Left ventricle myocardium inferior (tissue), 1 donor: ENCODE results near the gene RFC2. TPM values are rescaled to one million over a fixed set of nuclear protein-coding genes. Genes with fewer than 3 reads are reported as not detected.
A peak's percentile ranks its signal among the peaks of the same experiment; 100 is the strongest.

ENCODE experiments used
- DNase-seq: peaks from one replicate; pipeline ENCODE4 v3.0.0-alpha.2; 2020
- H3K27ac ChIP-seq: fragments of 200-600 bp; replicated peaks from 2 replicates; pipeline ENCODE4 v1.8.0; 2021
- H3K27me3 ChIP-seq: fragments of 200-600 bp; 2 replicates; pipeline ENCODE4 v1.8.0; 2021; ENCODE audit warnings: low read depth
- H3K36me3 ChIP-seq: fragments of 200-600 bp; 2 replicates; pipeline ENCODE4 v1.8.0; 2021
- H3K4me1 ChIP-seq: fragments of 200-600 bp; 2 replicates; pipeline ENCODE4 v1.8.0; 2021
- H3K4me3 ChIP-seq: fragments of 200-600 bp; 2 replicates; pipeline ENCODE4 v1.8.0; 2021; ENCODE audit warnings: mild to moderate bottlenecking, moderate library complexity
- H3K9me3 ChIP-seq: fragments of 200-600 bp; replicated peaks from 2 replicates; pipeline ENCODE4 v1.8.0; 2021
- intact Hi-C: fragments of 100-400 bp; cut with micrococcal nuclease; formaldehyde crosslinking; loops from one replicate; pipeline ENCODE4 v1.11.0; 2022
- total RNA-seq: library from RNA; stranded (reverse); fragmentation: NEBNext Ultra II Directional; extraction: Animal tissue kit (Norgen Biotek cat#: 25700); gene quantifications from one replicate; pipeline ENCODE4 v1.2.1, GENCODE V29; 2021
- TF ChIP-seq, protein P1 (sequence below): fragments of 200-600 bp; IDR thresholded peaks from 2 replicates; pipeline ENCODE4 v1.8.0; 2021; ENCODE audit warnings: antibody characterized with exemption, mild to moderate bottlenecking, borderline replicate concordance
- donor health status: DM: no; HTN: yes; CAD: no; lungs with severe emphysema.

RFC2 gene
- total RNA-seq, 1 donor from 2014 or later: 8.7 TPM

DNA sequence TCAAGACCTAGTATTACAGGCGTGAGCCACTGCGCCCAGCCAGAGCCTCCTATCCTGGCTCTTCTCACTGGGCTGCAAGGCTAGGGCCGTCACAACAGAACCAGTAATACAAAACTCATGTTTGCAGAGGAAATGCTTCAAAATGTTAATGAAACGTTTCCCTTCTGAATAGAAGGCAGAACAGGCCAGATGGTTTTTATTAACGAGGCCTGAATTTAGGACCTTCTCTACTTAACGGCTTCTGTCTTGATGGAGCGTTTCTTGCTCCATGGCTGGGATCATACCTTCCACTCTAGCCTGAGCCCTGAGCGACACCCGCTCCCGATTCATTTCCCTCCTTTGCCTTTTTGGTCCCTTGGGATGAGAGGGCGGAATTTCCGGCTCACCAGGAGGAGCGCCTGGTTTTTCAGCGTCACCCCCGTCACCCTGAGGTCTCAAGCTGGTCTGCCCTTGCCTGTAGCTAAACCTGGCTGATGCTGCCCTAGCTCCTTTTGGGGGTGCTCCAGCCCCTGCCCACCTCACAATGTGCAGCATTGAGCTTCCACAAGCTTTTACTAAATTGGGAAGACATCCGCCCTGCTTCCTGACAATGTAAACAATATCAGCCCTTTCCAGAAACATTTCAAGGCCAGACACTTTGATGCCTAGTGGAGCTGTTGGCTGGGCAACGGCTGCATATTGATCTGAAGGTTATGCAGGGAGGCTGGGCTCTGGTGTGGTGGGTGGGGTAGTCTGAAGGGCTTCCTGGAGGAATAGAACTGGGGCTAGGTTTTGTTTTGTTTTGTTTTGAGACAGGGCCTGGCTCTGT is 40.2 kb upstream of the RFC2 start:
- no peaks in the 10 kb centered on the region for H3K36me3 ChIP-seq
- peaks cover 56% of the 10 kb centered on the region for H3K4me1 ChIP-seq

DNA sequence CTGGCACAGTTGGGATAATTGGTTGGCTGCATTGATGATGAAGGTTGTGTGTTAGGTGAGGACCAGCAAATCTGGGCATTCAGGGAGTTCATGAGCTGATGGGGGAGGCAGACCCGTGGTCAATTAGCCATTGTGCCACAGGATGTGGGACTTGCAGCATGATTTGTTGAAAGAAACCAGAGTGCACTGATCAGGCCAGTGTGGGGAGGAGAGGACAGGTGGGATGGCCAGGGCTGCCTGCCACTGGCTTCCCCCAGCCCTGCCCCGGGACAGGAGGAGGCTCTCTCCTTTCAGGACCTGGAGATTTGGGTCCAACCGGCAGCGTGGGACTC is 39.3 kb upstream of the RFC2 start:
- DNase-seq: no peak
- Histone ChIP-seq H3K36me3 (no peaks in the 10 kb centered on the region), H3K27ac (peak overlapping the region; percentile 83), H3K27me3 (no peaks in the 10 kb centered on the region), H3K4me1 (peaks cover 57% of the 10 kb centered on the region), H3K9me3 (no peaks in the 10 kb centered on the region), H3K4me3 (no peak overlapping the region)
- TF ChIP-seq, protein P1, sequence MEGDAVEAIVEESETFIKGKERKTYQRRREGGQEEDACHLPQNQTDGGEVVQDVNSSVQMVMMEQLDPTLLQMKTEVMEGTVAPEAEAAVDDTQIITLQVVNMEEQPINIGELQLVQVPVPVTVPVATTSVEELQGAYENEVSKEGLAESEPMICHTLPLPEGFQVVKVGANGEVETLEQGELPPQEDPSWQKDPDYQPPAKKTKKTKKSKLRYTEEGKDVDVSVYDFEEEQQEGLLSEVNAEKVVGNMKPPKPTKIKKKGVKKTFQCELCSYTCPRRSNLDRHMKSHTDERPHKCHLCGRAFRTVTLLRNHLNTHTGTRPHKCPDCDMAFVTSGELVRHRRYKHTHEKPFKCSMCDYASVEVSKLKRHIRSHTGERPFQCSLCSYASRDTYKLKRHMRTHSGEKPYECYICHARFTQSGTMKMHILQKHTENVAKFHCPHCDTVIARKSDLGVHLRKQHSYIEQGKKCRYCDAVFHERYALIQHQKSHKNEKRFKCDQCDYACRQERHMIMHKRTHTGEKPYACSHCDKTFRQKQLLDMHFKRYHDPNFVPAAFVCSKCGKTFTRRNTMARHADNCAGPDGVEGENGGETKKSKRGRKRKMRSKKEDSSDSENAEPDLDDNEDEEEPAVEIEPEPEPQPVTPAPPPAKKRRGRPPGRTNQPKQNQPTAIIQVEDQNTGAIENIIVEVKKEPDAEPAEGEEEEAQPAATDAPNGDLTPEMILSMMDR: no peak
- intact Hi-C loops: no loop called here

More for the DNA sequence above, 40.2 kb upstream of the RFC2 start:
- Histone ChIP-seq H3K9me3 (no peaks in the 10 kb centered on the region), H3K27ac (peak overlapping the region; percentile 83), H3K27me3 (no peaks in the 10 kb centered on the region), H3K4me3 (peak overlapping the region; percentile 41)
- TF ChIP-seq, protein P1: no peak
- DNase-seq: peak; percentile 28
- intact Hi-C loops: no loop called here

DNA sequence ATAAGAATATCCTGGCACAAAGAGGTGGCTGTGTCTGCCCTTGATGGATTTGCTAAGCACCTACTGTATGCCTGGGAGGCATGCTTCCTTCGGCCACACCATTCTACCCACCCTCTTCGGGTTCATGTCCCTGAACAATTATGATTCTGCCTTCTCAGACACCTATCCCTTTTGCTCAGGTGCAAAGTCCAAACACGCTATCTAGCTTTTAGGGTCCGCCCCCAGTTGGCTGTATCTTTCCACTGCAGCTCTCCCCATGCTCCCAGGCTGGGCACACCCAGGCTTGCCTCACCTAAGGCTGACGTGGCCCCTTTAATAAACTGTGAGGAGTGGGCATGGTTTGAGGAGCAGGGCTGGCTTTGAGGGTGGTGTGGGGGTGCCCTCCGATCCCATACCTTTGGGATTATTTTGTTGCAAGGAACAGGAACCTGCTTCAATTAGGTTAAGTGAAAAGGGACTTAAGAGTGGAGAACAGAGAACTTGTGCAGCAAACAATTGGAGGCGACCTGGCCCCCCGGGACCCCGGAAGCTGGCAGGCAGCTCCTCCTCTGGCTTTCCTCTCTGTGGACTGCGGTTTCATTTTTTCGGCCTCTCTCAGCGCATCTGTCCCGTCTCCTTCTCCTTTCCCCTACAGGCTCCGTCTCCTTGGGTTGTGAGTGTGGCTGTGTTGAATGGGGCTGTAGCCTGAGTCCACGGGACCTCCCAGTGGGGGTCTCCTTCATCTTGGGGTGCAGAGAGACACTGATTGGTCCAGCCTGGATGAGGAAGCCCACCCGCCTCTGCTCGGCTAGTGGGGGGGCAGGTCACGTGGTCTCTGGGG is 38.8 kb upstream of the RFC2 start:
- H3K4me1 ChIP-seq: peaks cover 63% of the 10 kb centered on the region
- DNase-seq: no peak
- H3K4me3 ChIP-seq: no peak overlapping the region
- peak overlapping the region; percentile 83 for H3K27ac ChIP-seq
- H3K36me3 ChIP-seq: no peaks in the 10 kb centered on the region
- no peaks in the 10 kb centered on the region for H3K27me3 ChIP-seq
- H3K9me3 ChIP-seq: no peaks in the 10 kb centered on the region
- intact Hi-C loops: no loop called here
- TF ChIP-seq, protein P1: no peak

DNA sequence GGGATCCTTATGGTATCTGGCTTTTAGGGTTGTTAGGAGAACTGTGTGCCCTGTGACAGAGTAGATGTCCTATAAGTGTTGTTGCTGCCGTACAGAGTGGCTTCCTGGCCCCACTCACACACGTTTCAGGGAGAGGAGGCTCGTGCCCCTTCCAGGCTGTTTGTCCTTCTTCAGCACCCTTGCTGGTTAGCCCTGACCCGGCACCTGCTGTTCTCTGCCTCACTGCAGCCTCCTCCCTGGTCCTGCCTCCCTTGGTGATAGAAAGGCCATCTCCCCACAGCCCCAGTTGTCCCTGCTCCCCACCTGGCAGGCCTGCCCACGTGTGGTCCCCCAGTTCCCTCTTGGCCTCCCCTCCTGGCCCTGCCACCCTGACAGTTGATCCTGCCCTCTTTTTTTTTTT is 37.3 kb upstream of the RFC2 start:
- TF ChIP-seq, protein P1: no peak
- Histone ChIP-seq H3K27ac (no peak overlapping the region), H3K36me3 (no peaks in the 10 kb centered on the region), H3K4me1 (peaks cover 64% of the 10 kb centered on the region), H3K27me3 (no peaks in the 10 kb centered on the region), H3K4me3 (no peak overlapping the region), H3K9me3 (no peaks in the 10 kb centered on the region)
- no peak for DNase-seq
- intact Hi-C loops: no loop called here

DNA sequence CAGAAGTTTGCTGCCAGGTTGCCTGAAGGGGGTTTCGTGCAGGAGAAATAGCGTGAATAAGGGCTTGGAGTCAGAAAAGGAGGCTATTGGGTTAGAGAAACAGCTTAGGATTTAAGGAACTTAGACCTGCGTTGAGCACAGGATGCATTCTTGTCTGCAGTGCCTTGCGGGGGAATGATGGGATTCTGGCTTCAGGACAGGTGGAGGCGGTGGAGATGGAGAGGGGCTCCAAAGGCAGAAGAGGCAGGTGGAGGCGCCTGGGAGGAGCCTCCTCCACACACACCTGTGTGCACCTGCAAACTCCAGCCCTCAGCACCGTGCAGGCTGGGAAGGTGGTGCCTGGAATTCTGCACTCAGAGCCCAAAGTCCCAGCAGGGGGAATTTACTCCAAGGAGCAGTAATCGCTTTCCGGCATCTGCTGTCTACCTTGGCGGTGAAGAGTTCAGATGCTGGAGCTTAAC is 36.8 kb upstream of the RFC2 start:
- Histone ChIP-seq H3K27me3 (no peaks in the 10 kb centered on the region), H3K4me1 (peaks cover 64% of the 10 kb centered on the region), H3K27ac (no peak overlapping the region), H3K4me3 (peak overlapping the region; percentile 89), H3K9me3 (no peaks in the 10 kb centered on the region), H3K36me3 (no peaks in the 10 kb centered on the region)
- TF ChIP-seq, protein P1: no peak
- intact Hi-C loops: no loop called here
- no peak for DNase-seq
